ENCODE results near the gene PRPF31. TPM values are rescaled to one million over a fixed set of nuclear protein-coding genes. Genes with fewer than 3 reads are reported as not detected.

PRPF31 gene
- total RNA-seq, 4 donors from 2014 or later, result 51.6 to 67.1 (median 53.8) TPM

DNA sequence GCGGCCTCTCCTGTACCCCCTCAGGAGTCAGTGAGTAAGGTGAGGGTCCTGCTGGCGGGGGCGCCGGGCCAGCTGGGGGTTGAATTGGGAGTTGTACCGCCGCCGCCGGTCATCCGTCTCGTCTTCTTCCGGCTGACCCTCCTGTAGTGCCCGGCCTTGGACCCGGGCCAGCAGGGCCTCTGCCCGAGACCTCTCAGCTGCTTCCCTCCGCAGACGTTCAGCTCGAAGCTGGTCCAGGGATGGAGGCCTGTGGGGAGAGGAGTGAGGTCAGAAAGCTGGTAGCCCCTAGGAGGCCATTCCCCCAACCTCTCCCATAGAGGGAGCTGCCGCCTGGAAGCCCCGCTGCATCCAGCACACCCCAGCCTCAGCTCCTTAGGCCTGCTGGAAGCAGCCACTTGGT is 40.1 kb downstream of the PRPF31 start:
- Histone ChIP-seq H3K27me3 (no peaks in the 10 kb centered on the region), H3K4me1 (peaks cover 0 to 36% (median 16%) of the 10 kb centered on the region in 3 donors), H3K27ac (peak overlapping the region in 1 of 4 donors; percentile 13), H3K9me3 (no peaks in the 10 kb centered on the region), H3K36me3 (peaks cover 0 to 76% of the 10 kb centered on the region in 2 donors), H3K4me3 (no peak overlapping the region)
- 66 to 79% methylated on average over 2 to 13 of the region's 19 CpGs for WGBS, 2 donors (ENCODE audit: low coverage in 1 of 2)
- no peak for TF ChIP-seq POLR2AphosphoS5 (IDR thresholded peaks at IDR 0.05)
- TF ChIP-seq POLR2A (IDR thresholded peaks at IDR 0.05), result no peak
- no peak for TF ChIP-seq EP300 (IDR thresholded peaks at IDR 0.05)
- TF ChIP-seq, protein P1, sequence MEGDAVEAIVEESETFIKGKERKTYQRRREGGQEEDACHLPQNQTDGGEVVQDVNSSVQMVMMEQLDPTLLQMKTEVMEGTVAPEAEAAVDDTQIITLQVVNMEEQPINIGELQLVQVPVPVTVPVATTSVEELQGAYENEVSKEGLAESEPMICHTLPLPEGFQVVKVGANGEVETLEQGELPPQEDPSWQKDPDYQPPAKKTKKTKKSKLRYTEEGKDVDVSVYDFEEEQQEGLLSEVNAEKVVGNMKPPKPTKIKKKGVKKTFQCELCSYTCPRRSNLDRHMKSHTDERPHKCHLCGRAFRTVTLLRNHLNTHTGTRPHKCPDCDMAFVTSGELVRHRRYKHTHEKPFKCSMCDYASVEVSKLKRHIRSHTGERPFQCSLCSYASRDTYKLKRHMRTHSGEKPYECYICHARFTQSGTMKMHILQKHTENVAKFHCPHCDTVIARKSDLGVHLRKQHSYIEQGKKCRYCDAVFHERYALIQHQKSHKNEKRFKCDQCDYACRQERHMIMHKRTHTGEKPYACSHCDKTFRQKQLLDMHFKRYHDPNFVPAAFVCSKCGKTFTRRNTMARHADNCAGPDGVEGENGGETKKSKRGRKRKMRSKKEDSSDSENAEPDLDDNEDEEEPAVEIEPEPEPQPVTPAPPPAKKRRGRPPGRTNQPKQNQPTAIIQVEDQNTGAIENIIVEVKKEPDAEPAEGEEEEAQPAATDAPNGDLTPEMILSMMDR (IDR thresholded peaks at IDR 0.05), result no peak
- no peak for ATAC-seq

DNA sequence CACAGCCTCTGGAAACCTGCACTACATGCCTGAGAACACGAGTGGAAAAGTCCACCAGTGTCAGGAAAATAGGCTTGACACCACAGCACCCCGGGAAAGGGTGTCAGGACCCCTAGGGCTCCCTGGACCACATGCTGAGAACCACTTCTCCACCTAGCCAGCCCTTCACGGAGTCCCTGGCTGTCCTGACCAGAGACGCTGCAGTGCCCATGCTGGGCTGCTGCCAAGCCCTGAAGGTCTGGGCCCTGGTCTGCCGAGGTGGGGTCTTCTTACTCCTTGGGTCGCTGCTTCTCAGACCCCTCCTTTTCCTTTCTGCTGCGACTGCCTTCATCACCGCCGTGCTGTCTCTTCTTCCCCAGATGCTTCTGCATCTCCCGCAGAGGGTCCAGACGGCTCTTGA is 40.9 kb downstream of the PRPF31 start:
- H3K4me1 ChIP-seq, result peaks cover 0 to 44% (median 20%) of the 10 kb centered on the region in 3 donors
- H3K27me3 ChIP-seq, result no peaks in the 10 kb centered on the region
- peaks cover 0 to 68% of the 10 kb centered on the region in 2 donors for H3K36me3 ChIP-seq
- no peak overlapping the region for H3K27ac ChIP-seq
- H3K9me3 ChIP-seq, result no peaks in the 10 kb centered on the region
- TF ChIP-seq POLR2AphosphoS5 (IDR thresholded peaks at IDR 0.05) (no peak), EP300 (IDR thresholded peaks at IDR 0.05) (no peak), POLR2A (IDR thresholded peaks at IDR 0.05) (no peak)
- TF ChIP-seq, protein P1 (IDR thresholded peaks at IDR 0.05), result no peak
- WGBS, 2 donors (ENCODE audit: low coverage in 1 of 2), result 82 to 100% methylated on average over 1 to 4 of the region's 11 CpGs
- no peak overlapping the region for H3K4me3 ChIP-seq
- no peak for ATAC-seq

DNA sequence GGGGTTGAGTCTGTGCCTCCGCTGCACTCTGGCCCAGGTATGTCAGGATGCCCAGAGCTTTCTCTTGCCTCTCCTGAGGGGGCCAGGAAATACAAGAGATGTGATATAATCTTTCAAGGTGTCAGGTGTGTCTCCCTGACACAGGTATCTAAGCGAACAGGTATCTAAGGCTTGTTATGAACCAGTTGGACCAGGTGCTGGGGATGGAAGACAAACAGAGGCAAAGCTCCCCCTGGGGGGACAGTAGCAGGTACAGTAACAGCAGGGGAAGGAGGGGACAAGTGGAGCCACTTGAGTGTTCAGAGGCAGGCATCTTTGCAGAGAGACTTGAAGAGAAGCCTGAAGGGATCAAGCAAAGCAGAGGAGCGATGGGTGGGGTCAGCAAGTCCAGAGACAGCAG is 41.4 kb downstream of the PRPF31 start:
- Histone ChIP-seq H3K36me3 (peaks cover 0 to 63% of the 10 kb centered on the region in 2 donors), H3K27ac (peak overlapping the region in 1 of 4 donors; percentile 21), H3K4me1 (peaks cover 0 to 49% (median 23%) of the 10 kb centered on the region in 3 donors), H3K27me3 (no peaks in the 10 kb centered on the region), H3K9me3 (no peaks in the 10 kb centered on the region), H3K4me3 (no peak overlapping the region)
- no peak for TF ChIP-seq POLR2A (IDR thresholded peaks at IDR 0.05)
- TF ChIP-seq, protein P1 (IDR thresholded peaks at IDR 0.05), result no peak
- TF ChIP-seq POLR2AphosphoS5 (IDR thresholded peaks at IDR 0.05), result no peak
- TF ChIP-seq EP300 (IDR thresholded peaks at IDR 0.05), result no peak
- ATAC-seq, result no peak
- WGBS, 2 donors (ENCODE audit: low coverage in 1 of 2), result 80 to 100% methylated on average over 1 of the region's 3 CpGs

DNA sequence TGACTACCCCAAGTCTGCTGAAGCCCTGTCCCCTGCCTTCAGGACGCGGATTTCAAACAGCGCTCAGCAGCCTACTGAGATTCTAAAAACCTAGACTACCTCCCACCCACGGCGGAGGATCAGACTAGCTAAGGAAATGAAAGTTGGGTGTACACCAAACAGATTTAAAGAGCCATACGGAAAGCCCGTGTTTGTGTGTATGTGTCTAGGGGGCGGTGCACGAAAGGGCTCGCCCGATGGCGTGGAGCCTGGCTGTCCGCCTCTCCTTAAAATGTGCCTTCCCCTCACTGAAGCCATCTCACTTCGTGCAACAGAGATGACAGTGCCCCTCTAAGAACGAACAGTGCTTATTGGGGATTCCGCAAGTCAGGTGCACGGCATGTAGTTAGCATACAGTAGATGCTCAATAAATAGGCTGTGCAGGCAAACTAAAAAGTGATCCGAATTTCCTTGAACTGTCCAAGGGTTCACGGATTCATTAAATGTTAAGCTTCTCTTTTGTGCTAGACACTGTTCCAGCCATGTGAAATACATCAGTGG is 43.3 kb downstream of the PRPF31 start:
- no peak for ATAC-seq
- peak overlapping the region; percentile 89 to 99 (median 96) for H3K27ac ChIP-seq
- peaks cover 0 to 44% of the 10 kb centered on the region in 2 donors for H3K36me3 ChIP-seq
- WGBS, 2 donors (ENCODE audit: low coverage in 1 of 2), result 8 to 11% methylated on average over 16 to 18 of the region's 19 CpGs
- TF ChIP-seq EP300 (IDR thresholded peaks at IDR 0.05) (no peak), POLR2AphosphoS5 (IDR thresholded peaks at IDR 0.05) (no peak), POLR2A (IDR thresholded peaks at IDR 0.05) (no peak)
- TF ChIP-seq, protein P1 (IDR thresholded peaks at IDR 0.05), result no peak
- H3K27me3 ChIP-seq, result no peaks in the 10 kb centered on the region
- peaks cover 0 to 49% (median 33%) of the 10 kb centered on the region in 3 donors for H3K4me1 ChIP-seq
- no peaks in the 10 kb centered on the region for H3K9me3 ChIP-seq
- peak overlapping the region; percentile 56 to 88 for H3K4me3 ChIP-seq
